MM.1S (cell line): ENCODE results near the gene TOP2B.

ENCODE experiments used
- CTCF ChIP-seq: fragments of 300-600 bp; sonication (generic); IDR thresholded peaks from 2 replicates; pipeline ENCODE4 v1.5.1; 2016; ENCODE audit warnings: antibody characterized with exemption, low read length, mixed read lengths
- EZH2 ChIP-seq: fragments of 300-600 bp; sonication (generic); optimal IDR thresholded peaks from 2 replicates; pipeline ENCODE3; 2017; ENCODE audit warnings: low read depth, mild to moderate bottlenecking, antibody characterized with exemption, low read length, mixed read lengths
- EZH2phosphoT487 ChIP-seq: fragments of 300-600 bp; sonication (generic); IDR thresholded peaks from 2 replicates; pipeline ENCODE4 v1.6.1; 2018; ENCODE audit warnings: antibody characterized with exemption, low read length

DNA sequence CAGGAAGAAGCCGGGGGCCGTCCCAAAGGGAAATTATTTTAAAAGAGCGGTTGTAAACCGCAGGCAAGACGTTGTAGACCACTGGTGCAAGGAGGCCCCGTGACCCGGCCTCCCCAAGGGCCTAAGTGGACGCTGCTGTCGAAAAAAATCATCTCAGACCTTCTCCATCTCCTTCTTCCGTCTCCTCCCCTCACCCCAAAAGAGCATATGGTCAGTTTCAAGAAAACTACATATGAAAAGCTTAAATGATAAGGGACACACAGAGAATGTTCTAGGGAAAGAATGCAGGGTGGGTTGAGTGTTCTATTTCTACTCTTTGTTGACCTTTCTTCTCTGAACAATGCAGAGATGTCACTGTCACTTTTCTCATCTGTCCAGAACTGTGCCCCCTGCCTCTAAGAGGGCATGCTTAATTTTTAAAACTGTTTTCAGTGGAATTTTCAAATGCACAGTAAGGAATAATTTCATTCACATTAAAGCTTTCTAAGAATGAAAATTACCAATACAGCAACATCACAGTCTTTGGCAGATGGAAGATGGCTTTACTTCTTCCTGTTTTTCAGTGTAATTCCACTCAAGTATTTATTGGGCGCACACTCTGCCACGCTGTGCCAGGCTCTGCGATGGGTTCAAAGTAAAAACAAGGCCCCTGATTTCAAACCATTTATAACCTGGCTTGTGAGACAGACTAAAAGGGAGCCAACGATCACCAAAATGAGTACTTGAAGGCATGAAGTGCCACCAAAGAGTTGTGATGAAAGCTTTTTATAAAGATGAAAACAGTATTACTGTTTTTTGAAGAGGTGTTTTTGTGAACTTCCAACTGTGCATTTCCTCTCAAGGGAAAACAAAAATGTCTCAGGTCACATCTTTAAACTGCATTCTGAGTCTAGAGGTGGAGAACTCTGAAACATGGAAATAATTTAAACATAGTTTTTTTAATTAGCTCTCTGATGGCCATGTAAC is 891 bp upstream of the TOP2B start:
- TF ChIP-seq CTCF (no peak), EZH2phosphoT487 (no peak), EZH2 (no peak)
